ENCODE measurements around the gene HSPB8.

HSPB8 gene

GRCh38 chr12:119178544-119179334 lies at the start of gene HSPB8:
HSPB8 (plus strand) TSS chr12:119178931; CDS start chr12:119179313, 382 bp downstream.
- FAIRE-seq, result no peak
- DNase-seq (ENCODE audit: extremely low spot score, insufficient read length, low read depth), result no peak

GRCh38 chr12:119129827-119130434 lies 48.8 kb upstream of the HSPB8 start:
- FAIRE-seq, result no peak
- no peak for DNase-seq (ENCODE audit: extremely low spot score, insufficient read length, low read depth)

DNA sequence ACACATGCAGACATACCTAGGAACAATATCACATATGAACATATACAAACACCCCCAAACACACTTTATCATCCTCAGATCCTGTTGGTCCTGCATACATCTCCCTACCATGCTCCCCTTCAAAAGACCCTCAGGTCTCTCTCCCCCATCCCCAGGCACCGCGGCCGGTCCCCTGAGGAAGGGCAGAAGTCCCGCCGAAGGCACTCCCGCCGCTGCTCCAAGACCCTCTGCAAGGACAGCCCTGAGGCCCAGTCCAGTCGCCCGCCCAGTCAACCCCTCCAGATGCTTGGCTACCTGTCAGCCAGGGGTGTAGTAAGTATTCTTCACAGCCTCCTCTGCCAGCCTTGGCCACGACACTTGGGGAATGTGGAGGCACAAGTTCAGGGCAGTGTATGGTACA lies 48.2 kb upstream of the HSPB8 start:
- FAIRE-seq (no peak), DNase-seq (ENCODE audit: extremely low spot score, insufficient read length, low read depth) (no peak)

GRCh38 chr12:119134284-119135072 lies 44.3 kb upstream of the HSPB8 start:
- DNase-seq (ENCODE audit: extremely low spot score, insufficient read length, low read depth), result no peak
- FAIRE-seq, result no peak

- DNase-seq (ENCODE audit: extremely low spot score, insufficient read length, low read depth), result no peak
- FAIRE-seq, result no peak
Measured at GRCh38 chr12:119136811-119137410, 41.8 kb upstream of the HSPB8 start.

GRCh38 chr12:119139448-119139847 lies 39.3 kb upstream of the HSPB8 start:
- DNase-seq (ENCODE audit: extremely low spot score, insufficient read length, low read depth) (no peak), FAIRE-seq (no peak)

DNA sequence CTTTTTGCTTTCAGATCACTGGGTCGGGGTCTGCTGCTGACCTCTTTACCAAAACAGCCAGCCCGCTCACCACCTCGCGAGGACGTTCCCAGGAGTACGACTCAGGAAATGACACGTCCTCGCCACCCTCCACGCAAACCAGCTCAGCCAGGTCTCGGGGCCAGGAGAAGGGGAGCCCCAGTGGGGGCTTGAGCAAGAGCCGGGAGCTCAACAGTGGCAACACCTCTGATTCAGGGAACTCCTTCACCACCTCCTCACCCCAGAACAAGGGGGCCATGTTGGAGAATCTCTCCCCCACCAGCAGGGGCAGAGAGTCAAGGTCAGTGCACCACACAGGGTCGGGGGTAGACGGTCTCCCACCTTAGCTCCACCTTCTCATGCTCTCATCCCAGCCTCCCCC lies 33.4 kb upstream of the HSPB8 start:
- DNase-seq (ENCODE audit: extremely low spot score, insufficient read length, low read depth), result no peak
- FAIRE-seq, result no peak

GRCh38 chr12:119147847-119148448 lies 30.8 kb upstream of the HSPB8 start:
- no peak for DNase-seq (ENCODE audit: extremely low spot score, insufficient read length, low read depth)

DNA sequence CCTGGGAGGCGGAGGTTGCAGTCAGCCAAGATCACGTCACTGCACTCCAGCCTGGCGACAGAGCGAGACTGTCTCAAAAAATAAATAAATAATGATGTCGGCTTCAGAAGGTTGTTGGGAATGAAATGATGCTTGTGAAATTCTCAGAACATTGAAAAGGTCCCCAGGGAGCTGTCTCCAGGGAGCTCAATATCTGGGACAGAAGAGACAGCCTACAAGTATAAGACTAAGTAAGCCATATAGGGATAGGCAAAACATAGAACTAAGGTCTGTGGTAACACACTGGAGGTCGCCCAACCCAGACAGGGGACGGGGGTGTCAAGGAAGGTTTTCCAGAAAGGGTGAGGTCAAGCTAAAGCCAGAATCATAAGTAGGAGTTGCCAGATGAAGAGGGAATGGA lies 29.5 kb upstream of the HSPB8 start:
- FAIRE-seq (no peak), DNase-seq (ENCODE audit: extremely low spot score, insufficient read length, low read depth) (no peak)

More at GRCh38 chr12:119147847-119148448, 30.8 kb upstream of the HSPB8 start:
- FAIRE-seq, result no peak

GRCh38 chr12:119151445-119152026 lies 27.2 kb upstream of the HSPB8 start:
- DNase-seq (ENCODE audit: extremely low spot score, insufficient read length, low read depth), result no peak
- no peak for FAIRE-seq

- DNase-seq (ENCODE audit: extremely low spot score, insufficient read length, low read depth), result no peak
- no peak for FAIRE-seq
Measured at GRCh38 chr12:119153477-119154434, 25.0 kb upstream of the HSPB8 start.

DNA sequence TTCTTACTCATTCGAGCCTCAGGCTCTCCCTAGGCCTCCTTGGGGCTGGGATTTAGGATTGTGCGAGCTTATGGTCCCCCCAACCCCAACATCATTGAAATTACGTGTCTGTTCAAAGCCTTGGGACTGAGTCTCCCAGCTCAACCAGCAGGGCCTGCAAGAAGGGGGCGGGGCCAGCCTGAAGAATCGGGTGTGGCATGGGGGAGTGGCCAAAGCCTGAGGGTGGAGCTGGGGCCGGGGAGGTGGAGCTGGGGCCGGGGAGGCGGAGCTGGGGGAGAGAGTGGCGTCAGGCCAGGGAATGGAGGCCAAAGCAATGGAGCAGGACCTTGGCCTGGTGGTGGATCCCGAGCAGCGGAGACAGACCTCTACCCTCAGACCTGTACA lies 24.3 kb upstream of the HSPB8 start:
- no peak for FAIRE-seq
- DNase-seq (ENCODE audit: extremely low spot score, insufficient read length, low read depth), result no peak

- FAIRE-seq, result no peak
- DNase-seq (ENCODE audit: extremely low spot score, insufficient read length, low read depth), result no peak
Measured at GRCh38 chr12:119156401-119157044, 22.2 kb upstream of the HSPB8 start.

GRCh38 chr12:119157528-119157927 lies 21.2 kb upstream of the HSPB8 start:
- DNase-seq (ENCODE audit: extremely low spot score, insufficient read length, low read depth) (no peak), FAIRE-seq (no peak)

GRCh38 chr12:119157978-119158377 lies 20.8 kb upstream of the HSPB8 start:
- no peak for FAIRE-seq
- DNase-seq (ENCODE audit: extremely low spot score, insufficient read length, low read depth), result no peak

- no peak for FAIRE-seq
- no peak for DNase-seq (ENCODE audit: extremely low spot score, insufficient read length, low read depth)
Measured at GRCh38 chr12:119158402-119158801, 20.3 kb upstream of the HSPB8 start.

DNA sequence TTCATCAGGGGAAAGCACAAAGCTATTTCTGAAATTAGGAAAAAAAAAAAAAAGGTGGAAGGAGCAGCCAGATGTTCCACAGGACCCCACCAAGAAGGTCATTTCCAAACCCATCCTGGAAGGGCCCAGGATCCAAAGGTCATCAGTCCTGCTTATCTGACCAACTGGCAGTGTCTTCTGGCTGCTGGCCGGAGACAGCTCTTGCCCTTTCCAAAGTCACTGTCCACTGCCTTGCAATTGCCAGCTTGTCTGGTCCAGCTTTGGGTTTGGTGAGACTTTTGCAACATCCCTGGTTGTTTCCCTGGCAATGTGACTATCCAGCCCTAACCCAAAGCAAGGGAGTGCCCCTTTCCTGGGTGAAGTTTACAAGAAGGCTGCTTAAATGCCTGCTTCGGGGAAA lies 18.9 kb upstream of the HSPB8 start:
- FAIRE-seq, result no peak
- no peak for DNase-seq (ENCODE audit: extremely low spot score, insufficient read length, low read depth)

DNA sequence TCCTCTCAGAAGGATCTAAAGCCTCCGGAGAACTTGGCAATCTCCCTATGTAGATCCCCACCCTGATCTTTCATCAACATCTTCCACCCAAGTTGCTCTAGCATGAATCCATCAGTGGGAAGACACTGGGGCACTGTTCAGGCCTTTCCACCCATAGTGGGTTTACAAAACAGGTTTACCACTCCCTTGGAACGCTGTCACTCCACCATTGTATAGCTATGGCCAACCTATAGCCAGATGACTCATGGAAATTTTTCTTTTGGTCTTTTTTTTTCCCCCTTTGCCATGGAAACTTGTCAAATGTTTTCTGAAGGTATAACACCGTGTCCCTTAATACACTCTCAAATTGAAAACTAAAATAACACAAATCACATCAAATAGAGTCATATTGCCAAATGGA lies 10.8 kb upstream of the HSPB8 start:
- DNase-seq (ENCODE audit: extremely low spot score, insufficient read length, low read depth), result no peak
- FAIRE-seq, result no peak

Data from GM18507 (cell line).